GM23248 (cell line): ENCODE measurements around the gene SIRT1.

ENCODE experiments used
- EZH2 ChIP-seq: fragments of 200-600 bp; sonication (generic); IDR thresholded peaks from 2 replicates; pipeline ENCODE4 v1.6.1; 2018; ENCODE audit warnings: antibody characterized with exemption, mild to moderate bottlenecking; ENCODE audit not compliant: insufficient read depth, poor library complexity, severe bottlenecking
- EZH2phosphoT487 ChIP-seq: fragments of 200-600 bp; sonication (generic); IDR thresholded peaks from 2 replicates; pipeline ENCODE4 v1.6.1; 2018; ENCODE audit warnings: antibody characterized with exemption, moderate library complexity, mild to moderate bottlenecking, low read depth; ENCODE audit not compliant: insufficient read depth

- no peak for TF ChIP-seq EZH2phosphoT487
- no peak for TF ChIP-seq EZH2
These were observed 6.3 kb upstream of the SIRT1 start for GRCh38 chr10:67878133-67878532.
